Activated CD4-positive, alpha-beta T cell treated with anti-CD3 and anti-CD28 coated beads for 1 hour (primary cell): ENCODE results near the gene GFM2.
"Not testable (repeated sequence)": the region's sequence is repeated elsewhere in the genome, so short reads cannot be mapped to it uniquely, and the experiment has no call there.

Experiments
- DNase-seq: peaks from one replicate; pipeline ENCODE4 v3.0.0-alpha.2; 2020

Gene GFM2

GRCh38 chr5:74686962-74687751, 79.8 kb downstream of the GFM2 start:
- no peak for DNase-seq

GRCh38 chr5:74685979-74686631, 80.8 kb downstream of the GFM2 start:
- DNase-seq = no peak

GRCh38 chr5:74684900-74685851, 81.7 kb downstream of the GFM2 start, which contains the start of gene HEXB:
HEXB (plus strand) TSS chr5:74685233; CDS start chr5:74685261, 28 bp downstream.
- DNase-seq = peak; percentile 77

- DNase-seq = no peak
Measured at GRCh38 chr5:74679966-74680365, 87.0 kb downstream of the GFM2 start.

GRCh38 chr5:74679300-74679699, 87.6 kb downstream of the GFM2 start:
- DNase-seq = not testable (repeated sequence)

GRCh38 chr5:74678123-74678522, 88.8 kb downstream of the GFM2 start:
- not testable (repeated sequence) for DNase-seq

GRCh38 chr5:74676466-74676865, 90.5 kb downstream of the GFM2 start:
- not testable (repeated sequence) for DNase-seq

- no peak for DNase-seq
Measured at GRCh38 chr5:74673011-74673790, 93.7 kb downstream of the GFM2 start.

GRCh38 chr5:74672215-74672877, 94.6 kb downstream of the GFM2 start:
- no peak for DNase-seq
